H1 (cell line): ENCODE results near the gene MCCD1. TPM values are rescaled to one million over a fixed set of nuclear protein-coding genes. Genes with fewer than 3 reads are reported as not detected.

ENCODE experiments used
- CTCF ChIA-PET: fragments of 300-600 bp; sonication (Branson Sonifier 250); formaldehyde crosslinking; loops from one replicate; lab custom pipeline; 2021; ENCODE audit not compliant: partially characterized antibody; lab: Charles Lee
- POLR2A ChIA-PET: fragments of 300-600 bp; sonication (Branson Sonifier 250); formaldehyde crosslinking; loops from one replicate; lab custom pipeline; 2021; ENCODE audit warnings: inconsistent platforms; ENCODE audit not compliant: partially characterized antibody; lab: Charles Lee
- DNase-seq, 2 experiments: peaks; one replicate each; pipeline versions ENCODE4 v3.0.0 to v3.0.0-alpha.2; 2010 to 2022; ENCODE audit warnings: low spot score in 2 of 2, low read depth in 1 of 2, mixed read lengths in 1 of 2
- FAIRE-seq: peaks from 2 replicates; lab custom pipeline; 2011; peaks lifted over from hg19 to GRCh38; lab: Jason Lieb, UNC
- H2AFZ ChIP-seq: 2 replicates; pipeline ENCODE4 v1.8.1; 2012; ENCODE audit warnings: low read length, inconsistent platforms
- H2AK5ac ChIP-seq: 2 replicates; pipeline ENCODE4 v1.6.1; 2013; ENCODE audit warnings: low read depth, low read length
- H2BK120ac ChIP-seq: replicated peaks from 2 replicates; pipeline ENCODE3; 2013; ENCODE audit warnings: low read depth, low read length, inconsistent platforms
- H2BK12ac ChIP-seq: 2 replicates; pipeline ENCODE4 v1.6.1; 2013; ENCODE audit warnings: low read depth, low read length
- H2BK15ac ChIP-seq: 2 replicates; pipeline ENCODE4 v1.6.1; 2013; ENCODE audit warnings: low read length
- H2BK20ac ChIP-seq: 2 replicates; pipeline ENCODE4 v1.6.1; 2013; ENCODE audit warnings: low read length
- H2BK5ac ChIP-seq: 2 replicates; pipeline ENCODE4 v1.6.1; 2013; ENCODE audit warnings: low read depth, low read length
- H3K14ac ChIP-seq: 2 replicates; pipeline ENCODE4 v1.6.1; 2013; ENCODE audit warnings: inconsistent platforms; ENCODE audit not compliant: insufficient read length
- H3K18ac ChIP-seq: 2 replicates; pipeline ENCODE4 v1.6.1; 2013; ENCODE audit warnings: low read length; ENCODE audit errors: extremely low read depth
- H3K23ac ChIP-seq: 2 replicates; pipeline ENCODE4 v1.6.1; 2013; ENCODE audit warnings: inconsistent platforms; ENCODE audit not compliant: insufficient read length
- H3K23me2 ChIP-seq: 2 replicates; pipeline ENCODE4 v1.6.1; 2013; ENCODE audit warnings: low read depth, low read length
- H3K27ac ChIP-seq: 2 replicates; pipeline ENCODE4 v1.6.1; 2011; ENCODE audit warnings: low read depth, low read length, inconsistent platforms
- H3K27me3 ChIP-seq, 4 experiments: replicated peaks in 1 of 4; 1 replicate in 1 of 4; 2 replicates in 3 of 4; pipeline versions ENCODE4 v1.6.1 to v1.8.1; 2011 to 2013; ENCODE audit warnings: low read length in 3 of 4, mild to moderate bottlenecking in 3 of 4, inconsistent platforms in 2 of 4, mixed read lengths in 2 of 4, moderate library complexity in 1 of 4; ENCODE audit not compliant: control insufficient read depth in 3 of 4, insufficient read depth in 3 of 4; ENCODE audit errors: extremely low read depth in 1 of 4
- H3K36me3 ChIP-seq, 4 experiments: 2 replicates each; pipeline versions ENCODE4 v1.6.1 to v1.8.1; 2011 to 2013; ENCODE audit warnings: mild to moderate bottlenecking in 4 of 4, low read length in 3 of 4, moderate library complexity in 2 of 4, control low read depth in 1 of 4, inconsistent platforms in 1 of 4; ENCODE audit not compliant: insufficient read depth in 4 of 4, control insufficient read depth in 2 of 4
- H3K4ac ChIP-seq: replicated peaks from 2 replicates; pipeline ENCODE3; 2013; ENCODE audit warnings: low read length, low read depth, mixed read lengths, inconsistent platforms; ENCODE audit not compliant: insufficient read length
- H3K4me1 ChIP-seq, 4 experiments: replicated peaks in 1 of 4; 1 replicate in 1 of 4; 2 replicates in 3 of 4; pipeline versions ENCODE4 v1.6.1 to v1.8.1; 2011 to 2013; ENCODE audit warnings: low read length in 3 of 4, inconsistent platforms in 2 of 4, mixed read lengths in 1 of 4; ENCODE audit not compliant: insufficient read depth in 4 of 4, control insufficient read depth in 3 of 4
- H3K4me2 ChIP-seq, 2 experiments: 2 replicates each; pipeline versions ENCODE4 v1.6.1 to v1.8.1; 2011 to 2013; ENCODE audit warnings: low read depth in 2 of 2, low read length in 2 of 2, control low read depth in 1 of 2, inconsistent platforms in 1 of 2, mild to moderate bottlenecking in 1 of 2; ENCODE audit not compliant: insufficient read depth in 1 of 2
- H3K4me3 ChIP-seq, 4 experiments: fragments of 200-600, 300-600 bp in 1 of 4; sonication (generic), shearing (Covaris generic), sonication (Bioruptor Twin) in 1 of 4; 2 replicates each; pipeline versions ENCODE4 v1.5.1 to v1.8.1; 2011 to 2016; ENCODE audit warnings: low read length in 4 of 4, low read depth in 3 of 4, control low read depth in 2 of 4, inconsistent platforms in 2 of 4, mild to moderate bottlenecking in 2 of 4, mixed read lengths in 1 of 4, moderate library complexity in 1 of 4; ENCODE audit not compliant: insufficient read depth in 2 of 4; ENCODE audit errors: extremely low read depth in 1 of 4
- H3K56ac ChIP-seq: replicated peaks from 2 replicates; pipeline ENCODE3; 2013; ENCODE audit warnings: low read depth, mild to moderate bottlenecking, mixed read lengths, low read length, inconsistent platforms; ENCODE audit not compliant: insufficient read length
- H3K79me1 ChIP-seq: 2 replicates; pipeline ENCODE4 v1.6.1; 2013; ENCODE audit warnings: low read depth, low read length, control low read depth
- H3K79me2 ChIP-seq, 2 experiments: 2 replicates each; pipeline versions ENCODE4 v1.6.1 to v1.8.1; 2012 to 2013; ENCODE audit warnings: low read length in 2 of 2, mild to moderate bottlenecking in 2 of 2, inconsistent platforms in 1 of 2; ENCODE audit not compliant: insufficient read depth in 2 of 2, control insufficient read depth in 1 of 2
- H3K9ac ChIP-seq, 4 experiments: replicated peaks in 1 of 4; 1 replicate in 1 of 4; 2 replicates in 3 of 4; pipeline versions ENCODE4 v1.6.1 to v1.8.1; 2011 to 2013; ENCODE audit warnings: low read depth in 3 of 4, low read length in 3 of 4, control low read depth in 2 of 4, mild to moderate bottlenecking in 2 of 4, moderate library complexity in 2 of 4, inconsistent platforms in 1 of 4; ENCODE audit errors: extremely low read depth in 1 of 4
- H3K9me3 ChIP-seq, 2 experiments: 2 replicates each; pipeline versions ENCODE4 v1.6.1 to v1.8.1; 2012 to 2013; ENCODE audit warnings: mild to moderate bottlenecking in 2 of 2, moderate library complexity in 2 of 2, control low read depth in 1 of 2, inconsistent platforms in 1 of 2, low read depth in 1 of 2, low read length in 1 of 2, mixed read lengths in 1 of 2; ENCODE audit not compliant: insufficient read depth in 2 of 2
- H4K20me1 ChIP-seq, 2 experiments: replicated peaks in 1 of 2; 2 replicates each; pipeline versions ENCODE3 to v1.8.1; 2011 to 2013; ENCODE audit warnings: inconsistent platforms in 2 of 2, low read length in 2 of 2, mild to moderate bottlenecking in 1 of 2; ENCODE audit not compliant: insufficient read depth in 2 of 2, control insufficient read depth in 1 of 2
- H4K5ac ChIP-seq: 2 replicates; pipeline ENCODE4 v1.6.1; 2013; ENCODE audit warnings: low read length, low read depth, mixed read lengths, inconsistent platforms; ENCODE audit not compliant: insufficient read length
- H4K8ac ChIP-seq: 2 replicates; pipeline ENCODE4 v1.8.0; 2013; ENCODE audit warnings: mild to moderate bottlenecking, moderate library complexity, low read length, inconsistent platforms; ENCODE audit not compliant: insufficient read depth; ENCODE audit errors: extremely low read depth
- H4K91ac ChIP-seq: replicated peaks from 2 replicates; pipeline ENCODE3; 2013; ENCODE audit warnings: low read length, mixed read lengths, inconsistent platforms; ENCODE audit not compliant: insufficient read length
- BCL11A ChIP-seq, 2 experiments: IDR thresholded peaks; one replicate each; pipeline ENCODE4 v1.6.1; 2011; ENCODE audit warnings: low read depth in 2 of 2, low read length in 2 of 2, mild to moderate bottlenecking in 2 of 2
- CREB1 ChIP-seq: IDR thresholded peaks from 2 replicates; pipeline ENCODE4 v1.6.1; 2012; ENCODE audit warnings: inconsistent platforms
- EGR1 ChIP-seq: IDR thresholded peaks from 2 replicates; pipeline ENCODE4 v1.6.1; 2011; ENCODE audit warnings: low read depth, low read length, borderline replicate concordance
- HDAC2 ChIP-seq, 2 experiments: fragments of 300-600 bp in 1 of 2; sonication (generic) in 1 of 2; IDR thresholded peaks; 2 replicates each; pipeline ENCODE4 v1.6.1; 2011 to 2012; ENCODE audit warnings: low read depth in 2 of 2, low read length in 2 of 2, mild to moderate bottlenecking in 2 of 2, moderate library complexity in 2 of 2, borderline replicate concordance in 1 of 2, inconsistent platforms in 1 of 2
- JUND ChIP-seq: IDR thresholded peaks from 2 replicates; pipeline ENCODE4 v1.6.1; 2011; ENCODE audit warnings: mild to moderate bottlenecking, improper control_type of control experiment, low read length
- KDM4A ChIP-seq: IDR thresholded peaks from one replicate; pipeline ENCODE4 v1.7.1; 2012; ENCODE audit warnings: low read depth, mild to moderate bottlenecking, moderate library complexity, low read length, inconsistent platforms; ENCODE audit not compliant: severe bottlenecking
- KDM5A ChIP-seq: fragments of 200-600 bp; IDR thresholded peaks from 2 replicates; pipeline ENCODE4 v1.7.1; 2012; ENCODE audit warnings: mild to moderate bottlenecking, low read length, inconsistent platforms, mixed read lengths
- PHF8 ChIP-seq: fragments of 200-600 bp; sonication (generic); conservative IDR thresholded peaks from 2 replicates; pipeline ENCODE4 v1.7.1; 2012; ENCODE audit warnings: low read depth, mild to moderate bottlenecking, inconsistent platforms, low read length, moderate library complexity
- POLR2A ChIP-seq, 2 experiments: IDR thresholded peaks; 1 replicate in 1 of 2; 2 replicates in 1 of 2; pipeline ENCODE4 v1.6.1; 2011; ENCODE audit warnings: low read depth in 2 of 2, low read length in 2 of 2, mild to moderate bottlenecking in 2 of 2; ENCODE audit errors: control extremely low read depth in 1 of 2
- RAD21 ChIP-seq, 2 experiments: IDR thresholded peaks in 1 of 2; conservative IDR thresholded peaks in 1 of 2; 2 replicates each; pipeline ENCODE4 v1.6.1; 2011; ENCODE audit warnings: low read depth in 2 of 2, low read length in 2 of 2, improper control_type of control experiment in 1 of 2, inconsistent platforms in 1 of 2, mild to moderate bottlenecking in 1 of 2, moderate library complexity in 1 of 2
- SP1 ChIP-seq: IDR thresholded peaks from 2 replicates; pipeline ENCODE4 v1.6.1; 2011; ENCODE audit warnings: low read depth, low read length
- WGBS, 2 experiments: shearing (Covaris generic) in 1 of 2; methylation state at CpG; one replicate each; pipeline versions ENCODE4 v1.1.6 to v1.1.7; 2013 to 2015; ENCODE audit warnings: low lambda C conversion rate in 2 of 2, mixed read lengths in 2 of 2, inconsistent platforms in 1 of 2, low coverage in 1 of 2, missing lambda C conversion rate in 1 of 2; ENCODE audit not compliant: insufficient replicate concordance in 2 of 2, insufficient coverage in 1 of 2, insufficient read length in 1 of 2; ENCODE audit errors: extremely low coverage in 1 of 2, missing lambda C conversion rate in 1 of 2; 5-methylcytosine and 5-hydroxymethylcytosine counted together
- polyA plus RNA-seq, 7 experiments: library from polyadenylated mRNA; depleted of rRNA in 3 of 7; stranded (reverse) in 5 of 7; unstranded in 2 of 7; fragments of >200 nt in 5 of 7; fragments of 200-250 nt in 2 of 7; gene quantifications; 1 replicate in 5 of 7; 2 replicates in 1 of 7; 4 replicates in 1 of 7; pipeline versions ENCODE4 v1.2.1 to v1.2.3, GENCODE V29; 2011 to 2013; ENCODE audit warnings: missing spikeins in 2 of 7, mixed read lengths in 2 of 7
- total RNA-seq: library from RNA; stranded (reverse); fragmentation: NEBNext Ultra II Directional; extraction: Animal tissue kit (Norgen Biotek cat#: 25700); gene quantifications from 2 replicates; pipeline ENCODE4 v1.2.1, GENCODE V29; 2021

The MCCD1 gene
- total and polyA plus RNA-seq, 2 of the 8 experiments (the other 6 are each of a cell fraction or from before 2014, with no cell fraction given) = not detected

- no peak for FAIRE-seq
- peaks cover 2% of the 10 kb centered on the region; the same call in 1 of the 2 replicates for H3K23me2 ChIP-seq
- no peak within 1 kb of the TSS for H2BK120ac ChIP-seq
- ChIA-PET POLR2A (interaction anchor here (0.6 to 12.2 kb wide), 13 partner anchors 8 to 299 kb away, joined by 3 to 110 read pairs (median 3); partner anchors contain the start of genes ATP6V1G2, DDX39B, GPANK1 and LST1), CTCF (interaction anchor here (0.9 to 19.2 kb wide), 8 partner anchors 11 to 89 kb away, joined by 3 to 640 read pairs (median 6); partner anchors contain the start of genes ATP6V1G2, GPANK1, LST1 and LTB)
- no peak within 1 kb of the TSS for H4K5ac ChIP-seq
- no peaks in the 10 kb centered on the region for H3K79me1 ChIP-seq
- H3K4me1 ChIP-seq = peaks cover 0 to 3% (median 0%) of the 10 kb centered on the region in 4 experiments; a peak in 3 of 7 replicates
- no peak within 1 kb of the TSS for H3K27ac ChIP-seq
- no peak within 1 kb of the TSS for H3K23ac ChIP-seq
- H4K20me1 ChIP-seq = no peaks in the 10 kb centered on the region
- peak within 1 kb of the TSS; percentile 51; the same call in 1 of the 2 replicates for H4K8ac ChIP-seq
- no peak within 1 kb of the TSS for H2BK5ac ChIP-seq
- H3K79me2 ChIP-seq = no peaks in the 10 kb centered on the region
- H3K9ac ChIP-seq = no peak within 1 kb of the TSS
- no peak within 1 kb of the TSS for H2BK15ac ChIP-seq
- no peak within 1 kb of the TSS for H2AK5ac ChIP-seq
- no peaks in the 10 kb centered on the region for H3K9me3 ChIP-seq
- WGBS, 2 experiments = 87% methylated on average over 17 of the region's 19 CpGs; no CpG with 5 or more reads in 1 of the 2 experiments
- no peak within 1 kb of the TSS for H3K4me2 ChIP-seq
- no peak within 1 kb of the TSS for H3K4me3 ChIP-seq
- no peak within 1 kb of the TSS for H2AFZ ChIP-seq
- no peak within 1 kb of the TSS for H3K4ac ChIP-seq
- H3K27me3 ChIP-seq = peaks cover 0 to 7% (median 6%) of the 10 kb centered on the region in 4 experiments; a peak in 5 of 7 replicates
- no peak within 1 kb of the TSS for H3K14ac ChIP-seq
- H3K18ac ChIP-seq = no peak within 1 kb of the TSS
- no peak within 1 kb of the TSS for H4K91ac ChIP-seq
- H3K36me3 ChIP-seq = no peaks in the 10 kb centered on the region
- no peak within 1 kb of the TSS for H3K56ac ChIP-seq
- DNase-seq = no peak
- H2BK20ac ChIP-seq = no peak within 1 kb of the TSS
- no peak within 1 kb of the TSS for H2BK12ac ChIP-seq
- no peak for TF ChIP-seq SP1
- no peak for TF ChIP-seq JUND
- no peak for TF ChIP-seq KDM5A
- no peak for TF ChIP-seq EGR1
- TF ChIP-seq RAD21 (IDR thresholded peaks at IDR 0.05 in 1 of 2, conservative IDR thresholded peaks at IDR 0.05 in 1 of 2; ENCODE audit: low read depth in 2 of 2, low read length in 2 of 2) = no peak
- TF ChIP-seq CREB1 = no peak
- TF ChIP-seq BCL11A (IDR thresholded peaks at IDR 0.05; ENCODE audit: low read depth in 2 of 2, low read length in 2 of 2) = no peak
- no peak for TF ChIP-seq PHF8
- TF ChIP-seq HDAC2 (IDR thresholded peaks at IDR 0.05; ENCODE audit: borderline replicate concordance in 1 of 2, low read depth in 2 of 2, low read length in 2 of 2) = no peak
- no peak for TF ChIP-seq KDM4A
- TF ChIP-seq POLR2A (IDR thresholded peaks at IDR 0.05; ENCODE audit: control extremely low read depth in 1 of 2, low read depth in 2 of 2, low read length in 2 of 2) = no peak
Observed at GRCh38 chr6:31575335-31575901, 46.7 kb downstream of the MCCD1 start, which contains the start of gene TNF. TSS of gene TNF (plus strand) at chr6:31575565. CDS start at chr6:31575742, 177 bp downstream.
